Loucy (cell line): ENCODE results near the gene TCF7.

ENCODE experiments used
- H2AFZ ChIP-seq: fragments of 200-600 bp; sonication (generic); 2 replicates; pipeline ENCODE4 v1.6.0; 2016; ENCODE audit warnings: antibody characterized with exemption, mild to moderate bottlenecking, low read length, moderate library complexity
- H3F3A ChIP-seq: fragments of 200-600 bp; 2 replicates; pipeline ENCODE4 v1.6.0; 2016; ENCODE audit warnings: antibody characterized with exemption, low read depth, mild to moderate bottlenecking
- H3K27me3 ChIP-seq: fragments of 200-600 bp; sonication (generic); 2 replicates; pipeline ENCODE4 v1.6.1; 2014; ENCODE audit warnings: low read length, mild to moderate bottlenecking; ENCODE audit not compliant: insufficient read depth, poor library complexity, severe bottlenecking
- H3K36me3 ChIP-seq: fragments of 200-600 bp; sonication (generic); 2 replicates; pipeline ENCODE4 v1.6.1; 2016; ENCODE audit warnings: low read length; ENCODE audit not compliant: insufficient read depth
- H3K4me1 ChIP-seq: fragments of 200-600 bp; sonication (generic); 2 replicates; pipeline ENCODE4 v1.5.1; 2014; ENCODE audit warnings: low read length, mild to moderate bottlenecking; ENCODE audit not compliant: insufficient read depth, poor library complexity, severe bottlenecking
- H3K4me2 ChIP-seq: fragments of 200-600 bp; sonication (generic); 2 replicates; pipeline ENCODE4 v1.6.0; 2014; ENCODE audit warnings: antibody characterized with exemption, low read length, low read depth, mild to moderate bottlenecking; ENCODE audit not compliant: poor library complexity, severe bottlenecking
- H3K4me3 ChIP-seq: fragments of 200-600 bp; sonication (generic); 2 replicates; pipeline ENCODE4 v1.5.1; 2014; ENCODE audit warnings: low read length, mild to moderate bottlenecking, mixed read lengths; ENCODE audit not compliant: poor library complexity, severe bottlenecking
- H3K79me2 ChIP-seq: fragments of 200-600 bp; sonication (generic); 2 replicates; pipeline ENCODE4 v1.6.1; 2014; ENCODE audit warnings: low read length; ENCODE audit not compliant: insufficient read depth
- H3K9ac ChIP-seq: fragments of 200-600 bp; sonication (generic); 2 replicates; pipeline ENCODE4 v1.6.0; 2014; ENCODE audit warnings: mild to moderate bottlenecking, low read depth, low read length, moderate library complexity; ENCODE audit not compliant: poor library complexity, severe bottlenecking
- H3K9me2 ChIP-seq: fragments of 200-600 bp; sonication (generic); replicated peaks from 2 replicates; pipeline ENCODE4 v1.6.1; 2016; ENCODE audit warnings: low read depth, low read length, mixed read lengths
- H3K9me3 ChIP-seq: fragments of 200-600 bp; sonication (generic); 2 replicates; pipeline ENCODE4 v1.6.1; 2014; ENCODE audit warnings: mild to moderate bottlenecking, antibody characterized with exemption, low read length, low read depth; ENCODE audit not compliant: insufficient read depth
- H4K20me1 ChIP-seq: fragments of 200-600 bp; sonication (generic); 2 replicates; pipeline ENCODE4 v1.6.0; 2014; ENCODE audit warnings: antibody characterized with exemption, low read length, mild to moderate bottlenecking; ENCODE audit not compliant: insufficient read depth, poor library complexity, severe bottlenecking
- CTCF ChIP-seq: fragments of 200-600 bp; sonication (generic); conservative IDR thresholded peaks from 2 replicates; pipeline ENCODE4 v1.5.1; 2014; ENCODE audit warnings: mild to moderate bottlenecking, antibody characterized with exemption, low read length
- EZH2phosphoT487 ChIP-seq: fragments of 200-600 bp; IDR thresholded peaks from 2 replicates; pipeline ENCODE4 v1.6.1; 2018; ENCODE audit warnings: antibody characterized with exemption, mild to moderate bottlenecking, moderate library complexity, borderline replicate concordance

Gene TCF7

GRCh38 chr5:134115806-134116175 lies 1.3 kb downstream of the TCF7 start:
- H3K4me1 ChIP-seq: no peaks in the 10 kb centered on the region
- no peaks in the 10 kb centered on the region for H3K9me3 ChIP-seq
- no peaks in the 10 kb centered on the region for H3K36me3 ChIP-seq
- H3K27me3 ChIP-seq: no peaks in the 10 kb centered on the region
- H3K9me2 ChIP-seq: no peaks in the 10 kb centered on the region
- H3K9ac ChIP-seq: no peak overlapping the region
- H4K20me1 ChIP-seq: no peaks in the 10 kb centered on the region
- H3K79me2 ChIP-seq: no peaks in the 10 kb centered on the region
- H3K4me2 ChIP-seq: no peak overlapping the region
- no peak overlapping the region for H3K4me3 ChIP-seq
- no peaks in the 10 kb centered on the region for H3F3A ChIP-seq
- no peak for TF ChIP-seq EZH2phosphoT487
- TF ChIP-seq CTCF: no peak
- H2AFZ ChIP-seq: no peak overlapping the region

- no peaks in the 10 kb centered on the region for H4K20me1 ChIP-seq
- no peaks in the 10 kb centered on the region for H3K36me3 ChIP-seq
- H3K27me3 ChIP-seq: no peaks in the 10 kb centered on the region
- H3K4me2 ChIP-seq: no peak overlapping the region
- H2AFZ ChIP-seq: no peak overlapping the region
- H3K9ac ChIP-seq: no peak overlapping the region
- no peak overlapping the region for H3K4me3 ChIP-seq
- TF ChIP-seq CTCF (no peak), EZH2phosphoT487 (no peak)
- H3K9me2 ChIP-seq: no peaks in the 10 kb centered on the region
- H3K9me3 ChIP-seq: no peaks in the 10 kb centered on the region
- H3K79me2 ChIP-seq: no peaks in the 10 kb centered on the region
- H3F3A ChIP-seq: no peaks in the 10 kb centered on the region
- H3K4me1 ChIP-seq: no peaks in the 10 kb centered on the region
These were observed 1.8 kb downstream of the TCF7 start for GRCh38 chr5:134116286-134116685.

- TF ChIP-seq EZH2phosphoT487: no peak
- TF ChIP-seq CTCF: no peak
- Histone ChIP-seq H3K9me2 (no peaks in the 10 kb centered on the region), H3K9ac (no peak overlapping the region), H3K9me3 (no peaks in the 10 kb centered on the region), H2AFZ (no peak overlapping the region), H3K36me3 (no peaks in the 10 kb centered on the region), H3K27me3 (no peaks in the 10 kb centered on the region), H3K4me1 (peaks cover 6% of the 10 kb centered on the region), H3K79me2 (no peaks in the 10 kb centered on the region), H4K20me1 (no peaks in the 10 kb centered on the region), H3K4me3 (no peak overlapping the region), H3K4me2 (no peak overlapping the region), H3F3A (no peaks in the 10 kb centered on the region)
These were observed 2.6 kb downstream of the TCF7 start for GRCh38 chr5:134116789-134117761.
